Cerebellar cortex (tissue), 1 donor: Measurements from ENCODE around the gene EPB41L2.

ENCODE experiments used
- DNase-seq: peaks from one replicate; pipeline ENCODE4 v3.0.0-alpha.2; 2015; ENCODE audit warnings: low spot score

Gene EPB41L2

GRCh38 chr6:130794738-130795137 is 268.3 kb downstream of the EPB41L2 start:
- no peak for DNase-seq

DNA sequence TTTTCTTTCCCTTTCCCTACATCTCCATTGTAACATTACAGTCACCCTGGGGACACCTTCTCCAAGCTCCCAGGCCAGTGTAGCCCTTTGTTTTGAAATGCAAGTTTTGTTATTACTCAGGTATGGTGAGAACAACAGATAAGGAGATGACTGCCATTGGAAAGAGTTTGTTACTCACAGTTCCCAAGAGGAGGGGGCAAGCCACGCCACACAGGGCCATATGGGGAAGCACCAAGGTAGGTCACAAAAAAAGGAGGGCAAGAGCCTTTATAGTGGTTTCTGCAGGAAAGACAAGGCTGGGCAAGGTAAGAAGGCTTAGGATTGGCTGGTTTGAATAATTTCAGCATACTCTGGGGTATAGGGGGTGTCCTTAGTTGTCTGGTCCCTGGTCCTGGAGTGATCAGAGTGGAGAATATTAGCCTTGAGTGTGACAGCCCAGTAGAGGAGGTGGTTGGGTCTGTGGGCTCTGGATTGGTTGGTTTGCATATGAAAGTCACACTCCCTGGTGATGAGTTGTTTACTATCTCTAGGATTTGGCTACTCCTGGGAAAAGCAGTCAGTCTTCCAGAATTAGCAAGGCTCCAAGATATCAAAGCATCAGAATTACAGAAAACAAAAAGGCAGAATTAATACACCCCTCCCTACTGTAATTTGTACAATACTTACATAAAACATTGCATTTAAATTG is 268.9 kb downstream of the EPB41L2 start:
- no peak for DNase-seq
